ENCODE results near the gene NFE2L1.
"Not testable (repeated sequence)": the region's sequence is repeated elsewhere in the genome, so short reads cannot be mapped to it uniquely, and the experiment has no call there.

The NFE2L1 gene, protein sequence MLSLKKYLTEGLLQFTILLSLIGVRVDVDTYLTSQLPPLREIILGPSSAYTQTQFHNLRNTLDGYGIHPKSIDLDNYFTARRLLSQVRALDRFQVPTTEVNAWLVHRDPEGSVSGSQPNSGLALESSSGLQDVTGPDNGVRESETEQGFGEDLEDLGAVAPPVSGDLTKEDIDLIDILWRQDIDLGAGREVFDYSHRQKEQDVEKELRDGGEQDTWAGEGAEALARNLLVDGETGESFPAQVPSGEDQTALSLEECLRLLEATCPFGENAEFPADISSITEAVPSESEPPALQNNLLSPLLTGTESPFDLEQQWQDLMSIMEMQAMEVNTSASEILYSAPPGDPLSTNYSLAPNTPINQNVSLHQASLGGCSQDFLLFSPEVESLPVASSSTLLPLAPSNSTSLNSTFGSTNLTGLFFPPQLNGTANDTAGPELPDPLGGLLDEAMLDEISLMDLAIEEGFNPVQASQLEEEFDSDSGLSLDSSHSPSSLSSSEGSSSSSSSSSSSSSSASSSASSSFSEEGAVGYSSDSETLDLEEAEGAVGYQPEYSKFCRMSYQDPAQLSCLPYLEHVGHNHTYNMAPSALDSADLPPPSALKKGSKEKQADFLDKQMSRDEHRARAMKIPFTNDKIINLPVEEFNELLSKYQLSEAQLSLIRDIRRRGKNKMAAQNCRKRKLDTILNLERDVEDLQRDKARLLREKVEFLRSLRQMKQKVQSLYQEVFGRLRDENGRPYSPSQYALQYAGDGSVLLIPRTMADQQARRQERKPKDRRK

GRCh38 chr17:48047741-48048383, at the start of gene NFE2L1:
Gene NFE2L1, plus strand, starts transcription at chr17:48048359. Its CDS starts 2,760 bp downstream, at chr17:48051119.
- DNase-seq (ENCODE audit: low read depth in 1 of 2, low spot score in 1 of 2), result peak; percentile 92 to 96

DNA sequence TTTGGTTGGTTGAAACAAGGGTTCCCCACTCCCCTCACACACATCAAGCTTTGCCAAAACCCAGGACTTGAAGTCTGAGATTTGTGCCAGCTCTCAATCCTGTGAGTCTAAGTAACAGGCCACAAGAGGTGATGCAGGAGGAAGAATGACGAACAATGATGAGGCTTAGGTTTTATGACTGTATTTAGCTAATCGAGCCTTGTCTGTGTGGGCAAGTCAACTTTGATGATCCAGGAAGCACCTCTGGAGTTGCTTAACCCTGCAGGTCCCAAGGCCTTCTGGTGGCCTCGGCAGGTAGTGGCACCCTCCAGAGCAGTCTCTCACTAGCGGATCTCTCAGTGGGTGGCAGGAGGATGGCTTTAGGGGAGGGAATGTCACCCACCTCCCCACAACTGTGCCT, 48.6 kb upstream of the NFE2L1 start:
- DNase-seq (ENCODE audit: low read depth in 1 of 2, low spot score in 1 of 2), result no peak

GRCh38 chr17:48001197-48001596, 47.0 kb upstream of the NFE2L1 start:
- no peak for DNase-seq (ENCODE audit: low read depth in 1 of 2, low spot score in 1 of 2)

- not testable (repeated sequence) for DNase-seq (ENCODE audit: low read depth in 1 of 2, low spot score in 1 of 2)
Measured at GRCh38 chr17:48001657-48002056, 46.5 kb upstream of the NFE2L1 start.

- DNase-seq (ENCODE audit: low read depth in 1 of 2, low spot score in 1 of 2), result no peak
Measured at GRCh38 chr17:48002266-48002915, 45.8 kb upstream of the NFE2L1 start.

DNA sequence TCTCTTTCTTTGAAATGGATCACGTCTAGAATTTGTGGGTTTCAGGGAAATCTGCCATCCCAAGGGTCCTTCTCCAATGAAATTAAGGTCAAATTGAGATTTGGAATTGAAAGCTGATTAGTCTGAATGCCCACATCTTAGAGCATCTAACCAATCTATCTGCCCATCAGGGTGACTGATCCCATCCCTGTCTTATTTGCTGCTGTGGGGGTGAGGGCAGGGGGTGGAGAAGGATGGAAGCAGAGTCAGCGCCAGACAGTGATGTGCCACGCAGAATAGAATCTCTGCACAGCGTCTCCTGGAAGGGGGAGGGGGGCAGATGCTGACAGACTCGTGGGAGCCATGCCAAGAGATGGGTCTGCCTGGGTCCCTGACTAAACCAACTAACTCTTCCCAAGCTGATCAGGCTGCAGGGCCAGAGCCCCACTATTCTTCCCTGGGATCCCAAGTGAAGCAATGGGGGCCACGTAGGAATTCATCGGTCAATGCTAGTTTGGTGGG, 45.2 kb upstream of the NFE2L1 start:
- no peak for DNase-seq (ENCODE audit: low read depth in 1 of 2, low spot score in 1 of 2)

DNA sequence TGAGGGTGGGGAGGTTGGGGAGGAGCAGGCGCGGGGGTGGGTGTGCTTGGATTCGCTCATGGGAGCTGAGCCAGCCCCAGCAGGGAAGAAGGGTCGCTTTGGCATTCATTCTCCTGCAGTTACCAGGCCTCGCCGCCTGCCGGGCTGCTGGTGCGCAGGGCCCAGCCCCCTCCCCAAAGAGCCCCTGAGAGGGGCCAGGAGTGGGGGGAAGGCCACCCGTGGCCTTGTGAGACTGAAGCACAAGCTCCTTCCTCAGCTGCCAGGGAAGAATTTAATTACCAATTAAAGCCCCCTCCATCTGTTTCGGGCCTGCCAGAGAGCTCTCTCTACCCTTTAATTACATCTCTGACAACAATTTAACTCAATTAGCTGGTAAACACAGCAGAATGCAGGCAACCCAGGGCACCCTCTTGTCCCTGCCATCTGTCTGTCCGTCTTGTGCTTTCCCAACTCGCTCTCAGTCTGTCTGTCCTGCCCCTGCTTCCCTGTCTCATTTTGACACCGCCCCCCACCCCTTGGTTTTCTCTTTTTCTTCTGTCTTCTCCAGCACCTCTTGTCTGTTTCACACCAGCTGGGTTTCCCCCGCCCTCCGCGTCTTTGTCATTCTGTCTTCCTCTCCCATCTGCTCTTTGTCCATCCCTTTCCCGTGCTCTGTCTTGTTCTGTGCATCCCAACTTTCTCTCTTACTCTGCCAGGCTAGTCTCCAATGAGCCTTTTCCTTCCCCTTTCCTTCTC, 44.6 kb upstream of the NFE2L1 start:
- DNase-seq (ENCODE audit: low read depth in 1 of 2, low spot score in 1 of 2), result no peak

DNA sequence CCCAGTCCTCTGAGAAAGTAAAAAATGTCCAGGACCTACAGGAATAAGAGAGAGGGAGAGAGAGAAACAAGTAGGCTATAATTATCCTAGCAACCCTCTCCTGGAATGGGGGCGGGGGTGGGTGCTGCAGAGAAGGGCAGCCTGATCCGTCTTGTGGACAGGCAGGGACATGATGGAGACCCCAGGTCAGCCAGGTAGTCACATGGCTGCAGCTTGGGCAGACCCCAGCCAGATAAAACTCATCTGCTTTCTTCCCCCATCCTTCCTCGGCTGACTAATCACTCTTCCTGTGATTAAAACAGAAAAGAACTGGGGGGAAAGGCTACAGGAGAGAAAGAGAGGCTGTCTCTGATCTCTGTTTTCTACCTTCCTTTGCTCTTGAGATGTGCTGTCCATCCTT, 43.2 kb upstream of the NFE2L1 start:
- DNase-seq (ENCODE audit: low read depth in 1 of 2, low spot score in 1 of 2), result no peak

- no peak for DNase-seq (ENCODE audit: low read depth in 1 of 2, low spot score in 1 of 2)
Measured at GRCh38 chr17:48006936-48007709, 41.0 kb upstream of the NFE2L1 start.

DNA sequence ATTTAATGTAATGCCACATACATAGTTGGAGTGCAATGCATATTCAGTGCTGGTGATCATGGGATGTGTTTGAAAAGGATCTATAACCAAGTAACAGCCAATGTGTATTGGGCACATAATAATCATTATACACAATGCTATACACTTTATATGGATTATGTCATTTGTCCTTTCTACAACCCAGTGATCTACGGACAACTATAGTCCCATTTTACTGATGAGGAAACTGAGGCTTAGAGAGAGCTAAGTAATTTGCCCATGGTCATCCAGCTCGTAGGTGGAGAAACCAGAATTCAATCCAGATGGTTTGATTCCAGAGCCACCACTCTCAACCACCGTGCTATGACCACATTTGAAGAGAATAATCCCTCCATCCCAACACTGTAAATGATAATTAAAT, 38.0 kb upstream of the NFE2L1 start:
- DNase-seq (ENCODE audit: low read depth in 1 of 2, low spot score in 1 of 2), result no peak

DNA sequence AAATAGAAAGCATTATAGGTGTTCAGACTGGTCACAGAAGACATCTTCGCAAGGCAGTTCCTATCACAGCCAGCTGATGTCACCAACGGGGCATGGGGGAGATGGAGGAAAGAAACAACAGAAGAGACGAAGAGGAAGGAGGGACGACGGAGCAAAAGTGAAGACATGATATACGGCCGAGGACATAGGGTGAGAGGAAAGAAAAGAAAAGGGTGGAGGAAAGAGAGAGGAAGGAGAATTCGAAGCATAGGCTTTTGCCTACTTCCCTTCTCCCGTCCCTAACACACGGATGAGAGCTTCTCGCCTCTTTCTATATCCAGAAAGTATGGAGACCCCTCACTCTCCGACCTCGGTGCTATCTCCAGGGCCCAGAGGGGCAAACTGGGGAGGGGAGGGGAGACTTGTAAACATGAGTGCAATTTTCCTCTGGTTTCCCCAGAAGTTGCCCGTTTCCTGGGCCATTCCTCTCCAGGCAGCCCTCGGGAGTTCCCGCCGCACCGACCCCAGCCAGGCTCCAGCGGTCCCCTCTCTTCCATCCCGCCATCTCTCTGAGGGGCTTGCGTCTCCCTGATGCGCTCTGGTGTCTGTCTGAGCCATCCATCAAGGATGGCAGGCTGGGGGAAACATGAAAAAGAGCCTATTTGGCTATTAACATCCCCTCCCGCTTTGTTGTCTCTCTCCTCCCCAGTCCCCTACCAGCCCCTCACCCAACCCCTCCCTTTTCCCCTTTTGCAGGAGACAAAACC, 36.6 kb upstream of the NFE2L1 start:
- DNase-seq (ENCODE audit: low read depth in 1 of 2, low spot score in 1 of 2), result no peak

DNA sequence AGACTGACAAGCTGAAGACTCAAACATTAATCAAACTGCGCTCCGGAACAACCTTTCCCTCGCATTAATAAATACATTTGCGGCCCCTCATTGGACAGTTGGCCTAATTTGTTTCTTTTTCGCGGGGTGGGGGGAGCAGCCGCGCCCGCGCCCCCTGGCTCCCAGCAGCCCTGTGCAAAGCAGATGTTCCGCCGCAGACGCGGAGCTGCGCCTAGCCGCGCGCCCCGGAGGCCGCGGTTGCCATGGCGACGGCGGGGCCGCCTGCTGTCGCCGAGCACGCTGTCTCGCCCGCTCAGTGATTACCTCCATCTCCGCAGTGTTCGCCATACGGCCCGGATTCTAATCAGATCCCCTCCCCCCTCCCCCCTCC, 36.0 kb upstream of the NFE2L1 start:
- peak; percentile 26 to 36 for DNase-seq (ENCODE audit: low read depth in 1 of 2, low spot score in 1 of 2)

- no peak for DNase-seq (ENCODE audit: low read depth in 1 of 2, low spot score in 1 of 2)
Measured at GRCh38 chr17:48012654-48013053, 35.5 kb upstream of the NFE2L1 start.

DNA sequence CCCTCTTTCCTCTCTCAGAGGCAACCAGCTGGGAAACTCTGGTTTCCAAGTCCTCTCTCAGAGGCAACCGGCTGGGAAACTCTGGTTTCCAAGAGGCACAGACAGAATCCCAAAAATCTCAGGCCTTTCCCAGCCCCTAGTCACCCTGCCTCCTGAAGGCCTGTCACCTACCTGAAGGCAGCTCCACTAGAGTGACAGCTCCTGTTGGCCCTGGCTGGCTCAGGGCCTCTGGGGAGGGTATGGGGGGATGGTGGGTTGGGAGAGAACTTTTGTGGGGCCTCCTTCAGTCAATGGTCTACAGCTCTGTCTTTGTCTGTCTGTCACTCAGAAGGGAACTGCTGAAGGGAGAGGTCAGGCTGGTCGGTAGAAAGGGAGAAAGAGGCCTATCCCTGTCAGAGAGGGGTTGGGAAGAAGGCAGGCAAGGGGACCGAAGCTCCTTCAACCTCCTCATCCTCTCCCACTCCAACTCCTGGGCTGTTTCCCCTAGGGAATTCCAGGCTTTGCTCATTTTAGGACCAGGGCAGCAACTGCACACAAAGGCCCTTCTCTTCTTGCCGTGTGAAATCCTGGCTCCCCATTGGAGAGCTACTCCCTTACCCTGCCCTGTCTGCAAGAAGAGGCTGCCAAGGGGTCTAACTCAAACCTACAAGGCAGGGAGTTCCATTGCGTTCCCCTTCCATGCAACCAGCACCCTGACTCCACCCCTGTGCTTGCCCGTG, 34.1 kb upstream of the NFE2L1 start:
- no peak for DNase-seq (ENCODE audit: low read depth in 1 of 2, low spot score in 1 of 2)

DNA sequence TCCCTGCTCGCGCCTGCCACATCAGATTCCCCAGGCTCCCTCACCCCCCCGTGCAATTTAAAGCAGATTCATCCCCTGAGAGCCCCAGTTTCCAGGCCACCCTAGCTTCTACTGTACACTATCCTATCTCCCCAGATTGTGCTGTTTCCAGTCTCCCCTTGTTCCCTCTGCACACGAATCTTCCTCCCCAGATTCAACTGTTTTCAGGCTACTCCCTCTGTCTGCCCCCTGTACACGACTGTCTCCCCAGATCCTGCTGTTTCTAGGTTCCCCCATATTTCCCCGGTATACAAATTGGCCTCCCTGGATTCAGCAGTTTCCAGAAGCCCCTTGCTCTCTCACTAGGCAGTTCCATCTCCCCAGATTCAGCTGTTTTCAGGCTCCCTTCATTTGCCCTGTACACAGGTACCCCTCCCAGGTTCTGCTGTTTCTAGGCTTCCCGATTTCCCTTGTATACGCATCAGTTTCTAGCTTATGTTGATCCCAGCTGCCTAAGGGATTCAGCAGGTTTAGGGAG, 33.5 kb upstream of the NFE2L1 start:
- DNase-seq (ENCODE audit: low read depth in 1 of 2, low spot score in 1 of 2), result no peak

DNA sequence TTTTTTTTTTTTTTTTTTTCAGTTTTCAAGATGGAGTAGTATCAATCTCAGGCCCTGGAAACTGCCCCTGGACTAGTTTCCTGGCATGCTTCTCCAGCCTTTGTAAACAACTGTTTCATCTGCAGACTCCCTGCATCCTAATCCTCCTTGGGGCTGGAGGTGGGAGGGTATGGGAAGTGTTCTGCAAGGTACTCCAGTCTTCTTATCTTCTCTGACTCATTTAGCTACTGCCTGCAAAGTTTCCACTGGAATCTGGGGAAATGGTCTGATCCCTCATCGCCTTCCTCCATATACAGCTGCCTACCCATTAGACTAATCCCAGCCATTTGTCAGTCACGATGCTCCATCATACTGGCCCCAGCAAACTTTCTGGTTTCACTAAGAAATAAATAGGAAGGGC, 32.0 kb upstream of the NFE2L1 start:
- no peak for DNase-seq (ENCODE audit: low read depth in 1 of 2, low spot score in 1 of 2)

DNA sequence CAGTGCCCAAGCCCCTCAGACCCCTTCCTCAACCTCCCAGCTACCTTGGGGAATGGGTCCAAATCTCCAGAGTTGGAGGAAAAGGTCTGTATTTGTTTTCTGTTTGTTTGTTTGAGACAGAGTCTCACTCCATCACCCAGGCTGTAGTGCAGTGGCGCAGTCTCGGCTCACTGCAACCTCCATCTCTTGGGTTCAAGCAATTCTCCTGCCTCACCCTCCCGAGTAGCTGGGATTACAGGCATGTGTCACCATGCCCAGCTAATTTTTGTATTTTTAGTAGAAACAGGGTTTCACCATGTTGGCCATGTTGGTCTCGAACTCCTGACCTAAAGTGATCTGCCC, 30.4 kb upstream of the NFE2L1 start:
- not testable (repeated sequence) for DNase-seq (ENCODE audit: low read depth in 1 of 2, low spot score in 1 of 2)

GRCh38 chr17:48021934-48022333, 26.2 kb upstream of the NFE2L1 start:
- DNase-seq (ENCODE audit: low read depth in 1 of 2, low spot score in 1 of 2), result no peak
